Measurements from ENCODE around the gene LRRC51.

- no peak for TF ChIP-seq CTCF (IDR thresholded peaks at IDR 0.05; ENCODE audit: low read depth, low read length)
- no peak for TF ChIP-seq POLR2A (IDR thresholded peaks at IDR 0.05; ENCODE audit: extremely low read depth, insufficient read length)
These were observed 64.3 kb downstream of the LRRC51 start for GRCh38 chr11:72144807-72145565.

Data from NB4 (cell line).